Activated naive CD4-positive, alpha-beta T cell treated with anti-CD3 and anti-CD28 coated beads, Interleukin-2, amount 50 U/mL, for 16 hours (primary cell): ENCODE data around the gene RANBP2.
A peak's percentile ranks its signal among the peaks of the same experiment; 100 is the strongest.
"Not testable (repeated sequence)": the region's sequence is repeated elsewhere in the genome, so short reads cannot be mapped to it uniquely, and the experiment has no call there.

Experiments used
- DNase-seq: peaks from one replicate; pipeline ENCODE4 v3.0.0-alpha.2; 2020

Gene RANBP2

DNA sequence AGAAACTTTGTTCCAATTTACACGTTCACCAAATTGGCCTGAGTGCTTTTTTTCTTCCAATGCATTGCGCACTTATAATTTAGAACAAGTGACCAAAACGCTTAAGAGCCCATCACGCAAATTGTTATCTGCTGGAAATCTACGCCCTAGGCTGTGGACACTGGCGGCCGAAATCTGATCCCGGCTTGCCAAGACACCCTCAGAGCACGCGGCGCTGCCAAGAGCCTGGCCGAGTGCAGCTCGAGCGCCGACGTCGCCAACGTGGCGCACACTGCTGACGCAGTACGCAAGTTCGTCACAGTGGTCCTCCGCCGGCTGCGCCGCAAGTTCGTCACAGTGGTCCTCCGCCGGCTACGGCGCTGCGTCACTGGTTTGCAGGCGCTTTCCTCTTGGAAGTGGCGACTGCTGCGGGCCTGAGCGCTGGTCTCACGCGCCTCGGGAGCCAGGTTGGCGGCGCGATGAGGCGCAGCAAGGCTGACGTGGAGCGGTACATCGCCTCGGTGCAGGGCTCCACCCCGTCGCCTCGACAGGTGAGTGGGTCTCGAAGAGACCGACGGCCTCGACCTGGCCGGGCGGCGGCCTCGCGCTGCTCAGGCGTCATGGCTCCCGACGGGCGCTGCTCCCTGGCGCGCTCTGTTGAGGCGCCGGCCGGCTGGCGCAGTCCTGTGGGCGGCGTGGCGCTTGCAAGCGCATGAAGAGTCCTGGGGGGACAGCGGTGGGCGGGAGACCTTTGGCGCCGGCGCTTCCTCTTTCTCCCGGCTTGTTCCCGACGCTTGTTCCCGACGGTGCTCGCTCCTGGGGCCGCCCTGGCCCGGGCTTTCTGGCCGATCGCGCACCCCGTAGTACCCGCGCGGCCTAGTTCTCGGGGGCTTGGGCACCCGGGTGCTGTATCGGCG lies at the start of gene RANBP2:
TSS of gene RANBP2 (plus strand) at position 334 of the 896 bp plus-strand sequence. CDS start at position 459, 125 bp downstream.
- peak; percentile 94 for DNase-seq

DNA sequence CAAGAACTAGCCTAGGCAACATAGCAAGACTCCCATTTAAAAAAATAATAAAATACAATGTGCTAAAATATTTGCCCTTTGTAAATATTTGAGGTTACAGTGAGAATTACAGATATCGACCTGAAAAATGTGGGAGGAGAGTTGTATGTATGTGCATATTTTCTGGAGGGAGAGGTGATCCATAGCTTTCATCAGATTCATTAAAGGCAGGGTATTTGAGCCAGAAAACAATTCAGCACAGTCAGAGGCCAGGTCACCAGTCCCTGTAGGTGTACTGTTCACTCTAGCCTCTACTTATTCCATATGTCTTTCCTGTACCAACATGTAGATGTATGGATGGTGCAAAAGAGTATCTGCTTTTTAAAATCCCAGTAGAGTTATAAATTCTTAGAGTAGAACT lies 49.0 kb upstream of the RANBP2 start:
- DNase-seq: not testable (repeated sequence)

DNA sequence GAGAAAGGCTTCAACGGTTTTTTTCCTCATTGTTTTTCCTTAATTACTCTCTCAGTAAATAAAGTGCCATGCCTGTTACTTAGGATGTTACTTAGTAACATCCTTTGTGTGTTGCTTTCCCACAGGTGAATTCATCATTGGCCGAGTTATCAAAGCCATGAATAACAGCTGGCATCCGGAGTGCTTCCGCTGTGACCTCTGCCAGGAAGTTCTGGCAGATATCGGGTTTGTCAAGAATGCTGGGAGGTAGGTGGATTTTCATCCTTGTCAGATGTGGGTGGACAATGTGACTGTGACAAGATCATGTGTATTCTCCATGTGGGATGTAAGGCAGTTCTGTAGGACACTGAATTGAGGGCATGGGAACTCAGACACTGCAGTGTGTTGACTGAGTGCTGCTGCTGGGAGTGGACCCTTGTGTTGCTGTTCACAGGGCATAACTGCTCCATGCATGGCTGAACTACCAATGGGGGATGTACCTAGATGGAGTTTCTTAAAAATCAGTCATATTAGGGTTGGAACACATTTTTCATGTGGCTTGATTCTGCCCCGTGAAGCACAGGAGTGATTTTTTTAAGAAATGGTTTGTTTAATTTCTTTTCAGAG lies 47.0 kb upstream of the RANBP2 start:
- not testable (repeated sequence) for DNase-seq

DNA sequence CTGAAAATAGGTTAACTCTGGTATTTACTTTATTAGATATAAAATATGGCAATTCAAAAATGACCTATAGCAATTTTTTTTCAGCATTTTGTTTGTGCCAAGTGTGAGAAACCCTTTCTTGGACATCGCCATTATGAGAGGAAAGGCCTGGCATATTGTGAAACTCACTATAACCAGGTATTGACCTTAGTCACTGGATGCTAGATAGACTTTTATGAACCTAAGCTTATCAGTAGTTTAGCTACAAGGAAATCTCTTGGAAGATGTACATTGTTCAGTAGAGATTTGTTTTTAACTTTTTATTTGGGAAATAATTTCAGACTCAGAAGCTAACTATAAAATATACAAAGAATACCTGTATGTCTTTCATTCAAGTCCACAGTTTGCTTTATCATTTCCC lies 42.8 kb upstream of the RANBP2 start:
- DNase-seq: not testable (repeated sequence)

DNA sequence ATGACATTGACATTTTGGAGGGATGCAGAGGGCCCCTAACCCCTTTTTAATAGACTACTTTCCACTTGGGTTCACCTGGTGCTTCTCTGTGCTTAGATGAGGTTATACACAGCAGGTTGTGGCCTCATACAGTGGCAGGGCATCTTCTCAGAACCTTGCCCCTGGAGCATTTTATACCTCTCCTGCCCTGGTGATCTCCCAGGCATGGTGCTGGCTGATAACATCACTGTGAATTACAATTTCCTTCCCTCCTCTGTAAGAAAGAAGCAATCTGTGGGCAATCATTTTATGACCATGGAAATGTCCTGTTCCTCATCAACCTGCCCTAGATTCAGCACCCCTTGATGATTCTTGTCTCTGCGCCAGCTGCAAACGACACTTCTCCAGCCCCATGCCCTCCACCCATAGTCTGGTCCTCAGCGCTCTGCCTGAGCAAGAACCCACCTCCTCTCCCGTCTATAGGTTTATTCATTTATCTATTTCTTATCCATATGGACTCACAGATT lies 42.0 kb upstream of the RANBP2 start:
- not testable (repeated sequence) for DNase-seq

DNA sequence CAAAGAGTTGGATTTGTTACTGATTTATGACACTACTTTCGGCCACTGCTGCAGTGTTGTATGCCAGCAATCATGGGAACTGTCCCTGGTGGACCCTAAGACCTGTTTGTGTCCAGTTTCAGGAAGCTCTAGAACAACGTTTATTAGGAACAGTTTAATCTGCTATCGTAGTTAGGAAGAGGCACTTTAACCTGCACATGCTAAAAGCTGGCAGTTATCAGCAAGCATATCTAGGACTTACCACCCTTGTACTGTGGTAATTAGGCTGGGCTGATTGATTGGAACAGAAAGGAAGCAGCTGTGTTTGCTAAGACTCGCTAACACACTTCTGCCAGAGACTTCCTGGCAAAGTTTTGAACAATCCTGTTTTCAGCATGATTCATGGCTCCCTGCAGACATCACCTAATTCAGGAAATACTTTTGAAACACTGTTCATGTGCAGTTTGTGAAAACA lies 41.1 kb upstream of the RANBP2 start:
- DNase-seq: not testable (repeated sequence)

DNA sequence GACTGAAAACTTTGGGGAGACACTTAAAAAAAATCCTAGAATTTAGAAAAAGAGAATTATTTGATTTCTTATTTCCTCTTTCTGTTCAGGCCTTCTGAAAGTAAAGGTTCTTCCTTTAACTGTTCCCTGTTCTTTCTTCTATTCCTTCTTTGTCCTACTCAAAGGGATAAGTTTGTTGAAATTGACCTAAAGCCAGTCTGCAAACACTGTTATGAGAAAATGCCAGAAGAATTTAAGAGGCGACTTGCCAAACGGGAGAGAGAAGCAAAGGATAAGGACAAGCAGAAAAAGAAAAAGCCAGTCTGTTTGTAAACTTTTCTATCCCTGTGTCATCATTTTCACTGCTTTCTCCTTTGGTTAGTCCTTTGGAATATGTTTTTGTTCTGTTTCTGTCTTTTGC lies 38.5 kb upstream of the RANBP2 start:
- not testable (repeated sequence) for DNase-seq

DNA sequence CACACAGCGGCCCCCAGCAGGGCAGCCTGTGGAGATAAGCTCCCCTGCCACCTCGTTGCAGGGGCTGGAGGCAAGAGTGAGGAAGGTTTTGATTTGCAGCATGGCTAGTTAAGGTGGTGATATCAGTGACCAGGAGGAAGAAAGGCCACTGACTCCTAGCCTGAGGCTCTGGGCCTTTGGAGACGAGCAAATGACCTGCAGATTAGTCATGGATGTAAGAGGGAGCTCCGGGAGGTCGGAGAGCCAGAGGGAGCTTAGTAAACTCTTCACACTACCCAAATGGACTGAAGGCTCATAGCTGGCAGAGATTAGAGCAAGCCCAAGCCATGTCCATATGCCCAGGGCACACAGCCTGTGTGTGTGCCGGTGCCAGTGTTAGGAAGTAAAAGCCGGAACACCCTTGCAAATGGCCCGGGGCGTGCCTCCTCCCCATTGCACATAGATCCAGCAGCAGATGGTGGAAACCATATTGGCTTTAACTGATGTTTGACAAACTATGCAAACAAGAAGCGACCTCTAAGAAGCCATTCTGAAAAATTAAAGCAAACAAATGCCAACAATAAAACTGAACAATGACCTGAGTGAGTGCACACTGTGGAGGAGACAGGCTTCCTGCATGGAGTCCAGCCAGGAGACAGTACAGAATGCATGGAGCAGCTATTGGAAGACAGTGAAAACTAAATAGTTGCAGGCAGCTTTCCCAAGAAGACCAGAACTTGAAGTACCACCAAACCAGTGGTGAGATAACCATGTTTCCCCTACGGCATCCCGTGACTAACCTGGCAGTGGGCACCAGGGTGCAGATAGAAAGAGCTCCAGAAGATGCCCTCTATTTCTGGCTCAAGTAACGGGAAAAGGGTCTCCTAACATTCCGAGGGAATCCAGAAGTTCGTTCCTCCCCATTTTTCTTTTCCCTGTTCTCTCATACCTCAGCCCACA lies 30.2 kb upstream of the RANBP2 start:
- not testable (repeated sequence) for DNase-seq

DNA sequence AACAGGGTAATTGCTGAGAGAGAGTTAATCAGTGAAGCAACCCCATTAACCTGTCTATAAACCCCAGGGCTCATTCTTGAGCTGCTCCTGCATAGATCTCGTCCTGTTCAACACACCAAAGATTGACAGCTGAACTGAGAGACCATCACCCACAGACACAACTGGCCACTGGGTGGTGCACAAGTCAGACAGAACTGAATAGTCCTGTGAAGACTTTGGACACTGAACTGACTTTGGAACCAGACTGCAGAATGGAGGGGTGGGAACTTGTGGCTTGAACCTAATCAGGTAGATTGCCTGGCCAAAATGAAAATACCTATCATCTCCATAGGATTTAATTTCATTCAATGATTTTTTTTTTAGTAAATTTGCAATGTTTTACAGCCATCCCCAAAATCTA lies 29.3 kb upstream of the RANBP2 start:
- DNase-seq: not testable (repeated sequence)

DNA sequence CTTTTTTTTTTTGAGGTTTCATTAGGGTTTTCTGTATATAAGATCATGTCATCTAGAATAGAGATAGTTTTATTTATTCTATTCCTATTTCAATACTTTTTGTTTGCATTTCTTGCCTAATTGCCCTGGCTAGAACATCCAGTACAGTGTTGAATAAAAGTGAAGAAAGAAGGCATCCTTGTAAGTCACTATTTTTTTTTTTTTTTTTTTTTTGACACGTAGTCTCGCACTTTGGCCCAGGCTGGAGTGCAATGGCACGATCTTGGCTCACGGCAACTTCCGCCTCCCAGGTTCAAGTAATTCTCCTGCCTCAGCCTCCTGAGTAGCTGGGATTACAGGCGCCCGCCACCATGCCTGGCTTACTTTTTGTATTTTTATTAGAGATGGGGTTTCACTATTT lies 27.8 kb upstream of the RANBP2 start:
- no peak for DNase-seq

DNA sequence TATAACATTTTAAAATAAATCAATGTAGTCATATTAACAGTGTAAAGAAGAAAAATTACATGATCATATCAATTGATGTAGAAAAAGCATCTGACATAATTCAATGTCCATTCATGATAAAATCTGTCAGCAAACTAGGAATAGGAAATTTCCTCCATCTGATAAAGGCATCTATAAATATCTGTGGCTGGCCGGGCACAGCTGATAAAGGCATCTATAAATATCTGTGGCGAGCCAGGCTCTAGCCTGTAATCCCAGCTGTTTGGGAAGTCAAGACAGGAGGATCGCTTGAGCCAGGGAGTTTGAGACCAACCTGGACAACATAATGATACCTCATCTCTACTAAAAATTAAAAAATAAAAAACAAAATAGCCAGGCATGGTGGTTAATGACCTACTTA lies 18.1 kb upstream of the RANBP2 start:
- DNase-seq: no peak

DNA sequence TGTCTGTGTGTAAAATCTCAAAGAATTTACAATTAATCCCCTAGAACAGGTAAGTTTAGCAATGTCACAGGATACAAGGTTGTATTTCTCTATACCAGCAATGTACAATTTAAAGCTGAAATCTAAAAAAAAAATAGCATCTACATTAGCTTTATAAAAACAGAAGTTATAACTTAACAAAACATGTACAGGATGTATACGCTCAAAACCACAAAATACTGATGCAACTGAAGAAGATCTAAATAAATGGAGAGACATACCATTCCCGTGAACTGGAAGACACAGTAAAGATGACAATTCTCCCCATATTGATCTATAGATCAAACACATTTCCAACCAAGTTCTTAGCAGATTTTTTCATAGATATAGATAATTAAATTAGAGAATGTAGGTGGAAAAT lies 17.5 kb upstream of the RANBP2 start:
- DNase-seq: no peak

DNA sequence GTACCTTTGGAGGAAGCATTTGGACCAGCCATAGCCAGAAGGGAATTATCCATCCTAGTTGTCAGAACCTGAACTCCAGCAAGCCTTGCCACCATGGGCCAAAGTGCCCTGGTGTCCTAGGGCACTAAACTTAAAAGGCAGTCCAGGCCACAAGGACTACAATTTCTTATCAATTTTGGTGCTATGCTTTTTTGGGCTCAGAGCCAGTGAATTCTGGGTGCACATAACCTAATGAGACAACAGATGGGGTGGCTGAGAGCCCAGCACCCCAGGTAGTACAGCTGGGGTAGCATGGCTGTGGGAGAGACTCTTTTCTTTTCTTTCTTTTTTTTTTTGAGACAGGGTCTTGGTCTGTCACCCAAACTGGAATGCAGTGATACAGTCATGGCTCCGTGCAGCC lies 14.4 kb upstream of the RANBP2 start:
- DNase-seq: no peak

DNA sequence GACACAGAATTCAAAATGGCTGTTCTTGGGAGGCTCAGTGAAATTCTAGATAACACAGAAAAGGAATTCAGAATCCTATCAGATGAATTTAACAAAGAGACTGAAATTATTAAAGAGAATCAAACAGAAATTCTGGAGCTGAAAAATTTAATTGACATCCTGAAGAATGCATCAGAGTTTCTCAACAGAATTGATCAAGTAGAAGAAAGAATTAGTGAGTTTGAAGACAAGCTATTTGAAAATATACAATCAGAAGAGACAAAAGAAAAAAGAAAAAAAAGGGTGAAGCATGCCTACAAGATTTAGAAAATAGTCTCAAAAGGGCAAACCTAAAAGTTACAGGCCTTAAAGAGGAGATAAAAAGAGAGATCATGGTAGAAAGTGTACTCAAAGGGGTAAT lies 12.0 kb upstream of the RANBP2 start:
- no peak for DNase-seq

DNA sequence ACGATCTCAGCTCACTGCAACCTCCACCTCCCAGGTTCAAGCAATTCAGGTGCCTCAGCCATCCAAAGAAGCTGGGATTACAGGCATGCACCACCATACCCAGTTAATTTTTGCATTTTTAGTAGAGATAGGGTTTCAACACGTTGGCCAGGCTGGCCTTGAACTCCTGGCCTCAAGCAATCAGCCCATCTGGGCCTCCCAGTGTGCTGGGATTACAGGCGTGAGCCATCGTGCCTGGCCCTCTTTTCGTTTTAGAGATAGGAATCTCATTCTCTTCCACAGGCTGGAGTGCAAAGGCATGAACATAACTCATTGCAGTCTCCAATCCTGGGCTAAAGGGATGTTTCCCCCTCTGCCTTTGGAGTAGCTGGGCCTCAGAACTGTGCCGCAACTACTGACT lies 2.3 kb upstream of the RANBP2 start:
- DNase-seq: not testable (repeated sequence)

DNA sequence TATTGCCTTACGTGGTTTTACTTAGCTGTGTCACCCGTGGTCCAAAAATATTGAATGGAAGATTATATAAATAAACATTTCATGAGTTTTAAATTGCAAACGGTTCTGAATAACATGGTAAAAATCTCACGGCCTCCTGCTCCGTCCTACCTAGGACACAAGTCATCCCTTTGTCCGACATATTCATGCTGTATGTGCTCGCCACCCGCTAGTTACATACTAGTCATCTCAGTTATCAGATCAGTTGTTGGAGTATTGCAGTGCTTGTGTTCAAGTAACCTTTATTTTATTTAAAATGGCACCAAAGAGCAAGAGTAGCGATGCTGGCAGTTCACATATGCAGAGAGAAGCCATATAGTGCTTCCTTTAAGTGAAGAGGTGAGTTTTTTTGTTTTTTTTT lies 6.8 kb downstream of the RANBP2 start:
- not testable (repeated sequence) for DNase-seq

DNA sequence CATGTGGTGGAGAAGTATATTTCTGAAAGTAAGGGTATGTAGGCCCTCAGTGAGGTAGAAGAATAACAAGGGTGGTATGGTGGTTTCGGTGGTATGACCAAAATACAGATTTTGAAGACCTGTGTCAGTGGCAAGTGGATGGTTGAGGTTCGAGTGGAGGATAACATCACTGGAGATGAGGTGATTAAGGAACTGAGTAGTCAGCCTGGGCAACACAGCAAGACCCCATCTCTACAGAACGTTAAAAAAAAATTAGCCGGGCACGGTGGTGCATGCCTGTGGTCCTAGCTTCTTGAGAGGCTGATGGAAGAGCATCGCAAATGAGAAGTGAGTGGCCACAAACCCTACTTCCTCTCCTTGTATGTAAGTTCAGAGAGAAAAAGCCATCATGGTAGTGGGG lies 15.4 kb downstream of the RANBP2 start:
- DNase-seq: not testable (repeated sequence)

DNA sequence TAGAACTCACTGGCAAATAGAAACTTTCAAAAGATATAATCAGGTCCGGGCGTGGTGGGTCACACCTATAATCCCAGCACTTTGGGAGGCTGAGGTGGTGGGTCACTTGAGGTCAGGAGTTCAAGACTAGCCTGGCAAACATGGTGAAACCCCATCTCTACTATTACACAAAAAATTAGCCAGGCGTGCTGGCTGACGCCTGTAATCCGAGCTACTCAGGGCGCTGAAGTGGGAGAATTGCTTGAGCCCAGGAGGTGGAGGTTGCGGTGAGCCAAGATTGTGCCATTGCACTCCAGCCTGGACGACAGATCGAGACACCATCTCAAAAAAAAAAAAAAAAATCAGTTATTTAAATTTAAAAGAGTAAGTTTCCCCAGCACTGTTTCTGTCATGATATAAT lies 38.7 kb downstream of the RANBP2 start:
- not testable (repeated sequence) for DNase-seq

DNA sequence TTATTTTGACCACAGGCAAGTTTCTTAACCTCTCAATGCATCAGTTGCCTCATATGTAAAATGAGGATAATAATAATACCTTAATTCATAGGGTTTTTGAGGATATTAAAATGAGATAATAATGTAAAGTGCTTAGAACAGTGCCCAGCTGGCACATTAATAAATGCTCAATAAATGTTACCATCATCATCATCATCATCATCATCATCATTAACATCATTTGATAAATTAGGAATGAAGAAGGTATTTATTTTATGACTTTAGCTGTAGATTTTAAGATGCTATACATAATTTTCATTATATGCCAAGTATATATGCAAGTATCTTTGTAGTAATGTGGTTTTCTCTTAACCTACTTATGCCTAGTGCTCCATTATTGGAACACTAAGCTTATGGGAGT lies 43.3 kb downstream of the RANBP2 start:
- DNase-seq: not testable (repeated sequence)

DNA sequence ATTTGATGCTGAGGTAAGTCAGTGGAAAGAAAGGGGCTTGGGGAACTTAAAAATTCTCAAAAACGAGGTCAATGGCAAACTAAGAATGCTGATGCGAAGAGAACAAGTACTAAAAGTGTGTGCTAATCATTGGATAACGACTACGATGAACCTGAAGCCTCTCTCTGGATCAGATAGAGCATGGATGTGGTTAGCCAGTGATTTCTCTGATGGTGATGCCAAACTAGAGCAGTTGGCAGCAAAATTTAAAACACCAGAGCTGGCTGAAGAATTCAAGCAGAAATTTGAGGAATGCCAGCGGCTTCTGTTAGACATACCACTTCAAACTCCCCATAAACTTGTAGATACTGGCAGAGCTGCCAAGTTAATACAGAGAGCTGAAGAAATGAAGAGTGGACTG lies 47.4 kb downstream of the RANBP2 start:
- DNase-seq: not testable (repeated sequence)

DNA sequence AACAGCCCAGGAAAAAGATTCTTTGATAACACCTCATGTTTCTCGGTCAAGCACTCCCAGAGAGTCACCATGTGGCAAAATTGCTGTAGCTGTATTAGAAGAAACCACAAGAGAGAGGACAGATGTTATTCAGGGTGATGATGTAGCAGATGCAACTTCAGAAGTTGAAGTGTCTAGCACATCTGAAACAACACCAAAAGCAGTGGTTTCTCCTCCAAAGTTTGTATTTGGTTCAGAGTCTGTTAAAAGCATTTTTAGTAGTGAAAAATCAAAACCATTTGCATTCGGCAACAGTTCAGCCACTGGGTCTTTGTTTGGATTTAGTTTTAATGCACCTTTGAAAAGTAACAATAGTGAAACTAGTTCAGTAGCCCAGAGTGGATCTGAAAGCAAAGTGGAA lies 48.6 kb downstream of the RANBP2 start:
- not testable (repeated sequence) for DNase-seq

DNA sequence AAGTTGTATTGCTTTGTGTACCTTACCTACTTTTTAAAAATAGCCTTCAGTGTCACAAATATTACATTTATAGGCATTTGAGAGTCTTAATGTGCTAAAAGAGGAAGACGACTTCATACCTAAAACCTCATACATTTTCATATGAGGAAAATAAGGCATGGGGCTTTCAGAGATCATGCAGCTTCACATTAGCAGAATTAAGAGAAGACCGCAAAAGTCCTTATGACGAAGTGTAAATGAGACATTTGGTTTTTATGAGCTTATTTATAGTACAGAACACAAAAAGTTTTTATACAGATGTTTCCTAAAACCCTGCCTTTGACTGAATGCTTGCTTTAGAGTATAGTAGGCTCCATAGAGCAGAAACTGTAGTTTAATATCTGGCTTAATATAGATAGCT lies 57.2 kb downstream of the RANBP2 start:
- no peak for DNase-seq

DNA sequence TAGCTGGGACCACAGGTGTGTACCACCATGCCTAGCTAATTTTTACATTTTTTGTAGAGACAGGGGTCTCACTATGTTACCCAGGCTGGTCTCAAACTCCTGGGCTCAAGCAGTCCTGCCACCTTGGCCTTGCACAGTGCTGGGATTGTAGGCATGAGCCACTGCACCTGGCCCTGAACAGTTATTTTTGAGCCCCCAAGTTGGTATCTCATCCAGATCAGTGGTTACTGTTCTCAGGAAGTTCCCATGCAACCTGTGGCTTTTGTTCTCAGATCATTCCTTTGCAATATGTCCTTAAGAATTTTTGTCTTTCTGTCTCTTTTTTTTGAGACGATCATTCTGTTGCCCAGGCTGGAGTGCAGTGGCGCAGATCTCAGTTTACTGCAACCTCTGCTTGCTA lies 59.6 kb downstream of the RANBP2 start:
- no peak for DNase-seq
